ENCODE results near the gene PRAC2.

The PRAC2 gene

GRCh38 chr17:48734333-48735061 is 11.5 kb downstream of the PRAC2 start:
- no peak for DNase-seq

- no peak for DNase-seq
These were observed 12.0 kb downstream of the PRAC2 start for GRCh38 chr17:48735062-48735351.

- no peak for DNase-seq
These were observed 14.5 kb downstream of the PRAC2 start for GRCh38 chr17:48737330-48738043.

DNA sequence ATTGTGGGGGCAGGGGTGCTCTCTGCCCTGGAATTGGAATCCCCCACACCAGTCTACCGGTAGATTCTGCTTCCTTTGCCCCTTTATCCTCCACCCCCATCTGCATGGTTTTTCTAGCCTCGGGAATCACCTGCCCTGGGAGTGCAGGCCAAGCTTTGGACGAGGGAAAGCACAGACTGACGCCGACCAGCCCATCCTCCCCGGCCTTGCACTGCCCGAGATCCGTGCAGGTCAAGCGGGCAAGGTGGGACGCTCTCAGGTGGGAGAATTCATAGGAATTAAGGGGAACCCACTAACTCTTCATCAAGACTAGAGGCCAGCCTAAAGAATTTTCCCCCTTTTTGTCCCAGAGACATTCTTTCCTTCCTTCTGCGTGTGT is 15.4 kb downstream of the PRAC2 start:
- no peak for DNase-seq

GRCh38 chr17:48738803-48739526 is 16.0 kb downstream of the PRAC2 start:
- DNase-seq = no peak

- DNase-seq = no peak
These were observed 17.6 kb downstream of the PRAC2 start for GRCh38 chr17:48740537-48740936.

GRCh38 chr17:48745381-48746275 is 22.6 kb downstream of the PRAC2 start:
- DNase-seq = no peak

DNA sequence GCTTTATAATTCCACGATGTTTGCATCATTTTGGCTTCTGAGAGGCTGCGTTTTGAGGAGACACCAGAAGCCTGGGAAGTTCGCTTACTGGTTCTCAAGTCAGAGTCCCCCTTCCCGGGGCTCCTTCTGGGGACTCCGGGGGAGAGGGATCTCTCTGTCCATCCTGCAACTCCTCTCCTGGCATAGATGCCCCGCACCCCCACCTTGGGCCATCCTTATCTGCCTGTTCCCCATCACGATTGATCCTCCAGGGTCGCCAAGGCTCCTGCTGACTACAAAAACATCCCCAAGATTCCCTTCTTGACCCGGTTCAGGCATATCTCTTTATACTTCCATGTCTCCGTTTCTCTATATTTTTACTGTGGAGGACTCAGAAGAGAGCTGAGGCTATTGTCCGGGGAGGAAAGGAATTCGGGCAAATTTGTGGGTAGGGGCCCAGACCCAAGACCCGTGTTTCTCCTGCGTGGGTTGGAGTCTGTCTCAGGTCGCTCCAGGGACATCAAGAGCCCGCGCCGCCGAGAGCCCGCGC is 24.0 kb downstream of the PRAC2 start:
- DNase-seq = no peak

GRCh38 chr17:48747445-48748363 is 24.7 kb downstream of the PRAC2 start:
- DNase-seq = no peak

DNA sequence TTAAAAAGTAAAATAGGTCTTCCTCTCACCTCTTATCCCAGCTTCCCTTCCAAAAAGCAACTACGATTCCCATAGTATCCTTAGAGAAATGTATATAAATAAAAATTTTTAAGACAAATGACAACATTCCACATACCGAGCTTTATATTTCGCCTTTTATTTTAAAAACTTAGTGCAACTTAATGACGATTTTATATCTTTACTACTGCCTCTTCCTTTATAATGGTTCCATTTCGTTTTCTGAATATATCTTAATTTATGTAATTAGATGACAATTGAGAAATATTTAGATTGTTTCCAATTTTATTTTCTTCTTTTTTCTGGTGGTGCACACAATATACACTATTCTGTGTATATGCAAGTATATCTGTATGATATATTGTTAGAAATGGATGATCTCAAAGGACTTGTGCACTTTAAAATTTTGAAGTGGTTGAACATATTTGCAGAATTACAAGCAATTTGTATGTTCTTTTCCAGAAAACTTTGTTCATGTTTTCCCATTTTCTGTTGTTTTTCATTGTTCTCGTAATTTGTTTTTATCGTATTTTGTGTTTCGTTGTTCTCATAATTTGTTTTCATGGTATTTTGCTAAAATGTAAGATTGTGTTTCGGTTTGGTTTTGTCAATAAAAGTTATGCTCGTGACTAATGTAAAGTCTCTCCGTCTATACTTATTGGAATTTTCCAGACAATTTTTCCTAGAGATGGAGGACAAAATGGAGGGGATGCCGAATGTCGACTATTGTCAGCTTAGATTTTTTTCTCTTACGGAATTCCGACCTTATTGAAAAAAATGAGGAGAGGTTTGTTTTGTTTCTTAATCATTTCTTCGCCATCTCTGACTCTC is 26.0 kb downstream of the PRAC2 start:
- no peak for DNase-seq

GRCh38 chr17:48749621-48750553 is 26.9 kb downstream of the PRAC2 start:
- no peak for DNase-seq

GRCh38 chr17:48751172-48751571 is 28.2 kb downstream of the PRAC2 start:
- no peak for DNase-seq

GRCh38 chr17:48751733-48752398 is 28.9 kb downstream of the PRAC2 start:
- no peak for DNase-seq

DNA sequence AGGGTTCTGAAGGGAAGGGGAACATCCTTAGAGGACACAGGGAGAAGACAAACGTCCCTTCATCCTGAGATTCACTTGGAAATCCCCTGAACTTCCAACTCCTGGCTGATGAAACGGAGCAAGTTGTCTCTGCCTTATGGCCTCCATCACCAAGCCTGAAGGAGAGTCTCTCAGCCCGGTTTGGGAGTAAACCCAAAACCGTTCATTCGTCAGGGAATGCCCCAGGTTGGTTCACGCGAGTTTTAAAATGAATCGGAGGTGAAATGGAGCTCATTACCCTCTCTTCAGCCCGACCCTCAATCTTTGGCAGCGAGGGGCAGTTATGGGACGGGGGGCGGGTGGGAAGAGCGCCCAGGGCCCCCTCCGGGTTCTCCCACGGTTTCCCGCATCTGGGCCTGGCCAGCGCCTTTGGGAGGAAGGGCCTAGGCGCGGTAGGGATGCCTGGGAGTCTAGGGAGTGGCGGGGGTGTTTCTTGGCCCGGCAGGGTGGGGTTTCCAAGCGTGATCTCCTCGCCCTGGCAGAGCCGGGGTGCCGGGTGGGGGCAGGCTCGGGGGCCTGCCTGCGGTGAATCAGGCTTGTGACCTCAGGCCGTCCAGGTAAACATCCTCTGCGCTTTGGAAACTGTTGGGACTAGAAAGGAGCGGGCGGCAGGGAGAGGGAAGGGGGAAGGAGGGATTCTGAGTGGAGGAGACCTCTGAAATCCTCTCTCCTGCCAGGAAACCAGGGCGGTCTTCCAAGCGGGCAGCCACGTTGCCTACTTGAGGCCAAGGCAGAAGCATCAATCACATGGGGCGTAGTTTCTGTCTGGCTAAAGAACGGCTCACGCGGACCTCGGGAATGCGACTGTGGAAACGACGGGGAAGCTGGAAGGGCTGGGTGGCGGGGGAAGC is 29.7 kb downstream of the PRAC2 start:
- no peak for DNase-seq

GRCh38 chr17:48753794-48754499 is 31.0 kb downstream of the PRAC2 start:
- DNase-seq = no peak

DNA sequence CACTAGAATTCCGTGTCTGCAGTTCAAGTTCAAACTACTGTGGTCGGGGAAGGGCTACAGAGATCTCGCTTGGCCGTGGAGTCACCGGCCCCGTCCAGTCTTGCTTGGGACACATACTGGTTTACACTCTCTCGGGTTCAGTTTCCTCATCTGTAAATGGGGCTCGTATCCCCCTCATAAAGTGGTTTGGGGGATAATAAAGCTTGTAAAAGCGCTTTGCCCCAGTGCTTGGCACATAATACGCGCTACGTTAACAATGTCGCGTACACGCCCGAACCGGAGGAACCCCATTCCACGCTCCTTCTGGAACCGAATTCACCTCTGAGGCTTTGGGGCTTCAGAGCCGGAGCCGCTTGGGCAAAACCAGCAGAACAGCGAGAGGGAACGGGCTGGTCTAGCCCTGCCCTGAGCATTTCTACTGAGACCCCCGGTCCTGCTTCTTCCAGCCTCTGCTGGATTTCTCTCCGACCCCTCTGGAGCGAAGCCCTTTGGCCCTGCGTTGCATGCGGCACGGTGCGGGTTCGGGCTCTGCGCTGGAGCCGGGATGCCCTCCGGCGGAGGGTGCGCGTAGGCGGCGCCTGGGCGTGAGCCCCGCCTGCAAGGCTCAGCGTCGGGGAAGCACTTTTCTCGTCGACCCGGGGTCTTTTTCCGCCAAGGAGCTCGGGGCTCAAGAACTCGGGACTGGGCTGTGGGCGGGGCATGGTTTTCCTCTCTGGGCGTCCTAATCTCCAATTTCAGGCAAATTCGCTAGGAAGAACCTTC is 31.7 kb downstream of the PRAC2 start:
- DNase-seq = no peak
